Astrocyte (in vitro differentiated cells and primary cell): Measurements from ENCODE around the gene EVL.

Experiments used
- CTCF ChIP-seq: IDR thresholded peaks from 2 replicates; pipeline ENCODE4 v1.5.1; 2011; ENCODE audit warnings: low read depth, mild to moderate bottlenecking, inconsistent platforms, low read length, moderate library complexity; ENCODE audit not compliant: insufficient read depth
- EZH2 ChIP-seq: IDR thresholded peaks from 2 replicates; pipeline ENCODE4 v1.6.1; 2012; ENCODE audit warnings: mild to moderate bottlenecking, low read length, inconsistent platforms; ENCODE audit not compliant: insufficient read depth

DNA sequence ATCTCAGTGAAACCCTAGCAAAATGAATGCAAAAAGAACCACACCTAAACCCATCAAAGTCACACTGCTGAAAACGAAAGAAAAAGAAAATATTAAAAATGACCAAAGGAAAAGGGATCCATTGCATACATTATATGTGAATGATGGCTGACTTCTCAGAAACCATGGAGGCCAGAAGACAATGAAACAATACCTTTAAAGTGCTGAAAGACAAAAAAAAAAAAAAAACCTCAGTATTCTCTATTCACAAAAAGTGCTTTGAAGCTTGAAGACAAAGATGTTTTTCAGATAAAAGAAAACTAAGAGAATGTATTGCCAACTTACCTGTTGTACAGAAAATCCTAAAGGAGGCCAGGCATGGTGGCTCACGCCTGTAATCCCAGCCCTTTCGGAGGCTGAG, 4.5 kb upstream of the EVL start:
- TF ChIP-seq CTCF (no peak), EZH2 (no peak)
